GM18868 (cell line): ENCODE results near the gene JAZF1.

ENCODE experiments used
- ATAC-seq: cut with Tn5 transposase; IDR thresholded peaks from one replicate; pipeline ENCODE4 v1.9.1; 2021; ENCODE audit warnings: mild to moderate bottlenecking, moderate library complexity; ENCODE audit not compliant: unreplicated experiment

JAZF1 gene

DNA sequence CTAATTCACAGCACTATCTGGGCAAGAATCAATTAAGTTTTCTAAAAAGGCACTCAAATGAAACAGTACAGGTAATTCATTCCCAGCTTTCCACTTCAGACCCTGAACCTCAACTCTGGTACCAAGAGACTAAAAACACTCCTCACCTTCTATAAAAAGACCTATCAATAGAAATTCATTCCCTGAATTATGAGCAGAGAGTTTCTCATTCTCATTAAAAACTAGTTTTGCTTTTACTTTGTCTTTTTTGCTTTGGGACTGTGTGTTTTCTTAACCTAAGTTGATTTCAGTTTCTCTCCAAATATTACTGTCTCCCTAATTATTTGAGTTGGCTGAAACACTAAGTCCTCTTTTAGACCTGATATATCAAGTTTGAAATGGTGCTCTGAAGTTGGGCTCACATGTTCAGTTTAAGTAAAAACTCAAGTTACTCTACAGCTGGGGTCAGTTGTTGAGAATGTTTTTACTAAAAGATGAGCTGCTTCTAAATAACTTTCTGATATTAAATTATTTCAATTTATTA is 189.5 kb downstream of the JAZF1 start:
- no peak for ATAC-seq

DNA sequence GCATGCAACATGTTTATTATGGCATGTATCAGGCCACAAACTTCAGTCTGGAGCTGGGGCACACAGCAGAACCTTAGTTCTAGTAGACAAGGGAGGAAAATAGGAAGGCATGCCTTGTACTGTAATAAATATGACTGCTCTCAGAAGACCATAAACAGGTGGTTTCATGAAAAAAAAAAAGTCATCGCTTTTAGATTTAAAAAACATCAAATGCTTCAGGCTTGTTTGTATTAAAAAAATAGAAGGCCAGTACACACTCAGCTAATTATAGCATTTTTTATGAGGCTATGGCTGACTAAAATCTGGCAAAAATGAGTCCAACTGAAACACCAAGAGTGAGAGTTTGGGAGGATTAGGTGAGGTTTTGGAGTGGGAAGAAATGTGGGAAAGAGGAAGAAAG is 204.1 kb downstream of the JAZF1 start:
- ATAC-seq: no peak

DNA sequence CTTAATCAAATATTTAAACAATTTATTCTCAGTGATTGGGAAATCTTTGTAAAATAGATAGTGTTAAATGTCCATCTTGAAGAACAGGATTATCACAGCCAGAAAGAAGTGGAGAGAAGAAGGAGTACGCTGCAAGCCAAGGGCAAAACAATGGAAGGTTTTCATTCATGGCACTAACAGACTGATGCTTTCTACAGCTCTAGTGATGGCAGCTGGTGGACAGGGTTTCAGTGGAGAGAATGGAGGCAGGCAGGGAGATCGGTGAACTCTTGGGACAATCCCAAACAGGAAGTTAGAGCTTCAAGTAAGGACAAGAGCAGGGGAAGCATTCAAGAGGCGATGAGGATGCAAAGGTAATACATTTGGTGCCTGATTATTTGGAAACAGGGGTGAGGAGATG is 207.0 kb downstream of the JAZF1 start:
- ATAC-seq: no peak

DNA sequence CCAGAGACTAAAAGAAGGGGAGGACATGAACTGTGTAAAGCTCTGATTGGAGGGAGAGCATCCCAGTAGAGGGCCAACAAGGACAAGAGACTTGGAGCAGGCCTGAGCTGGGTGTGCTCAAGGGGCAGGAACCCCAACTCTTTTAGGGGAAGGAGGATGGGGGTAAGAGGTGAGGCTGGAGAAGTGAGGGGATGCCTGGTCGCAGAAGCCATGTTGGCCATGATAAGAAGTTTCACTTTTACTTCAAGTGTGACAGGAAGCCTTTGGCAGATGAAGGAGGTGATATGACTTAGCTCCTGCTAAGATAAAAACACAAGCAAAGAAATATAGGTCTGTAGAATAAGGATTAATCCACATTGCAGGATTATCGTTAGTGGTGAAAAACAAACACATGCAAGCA is 208.3 kb downstream of the JAZF1 start:
- ATAC-seq: no peak

DNA sequence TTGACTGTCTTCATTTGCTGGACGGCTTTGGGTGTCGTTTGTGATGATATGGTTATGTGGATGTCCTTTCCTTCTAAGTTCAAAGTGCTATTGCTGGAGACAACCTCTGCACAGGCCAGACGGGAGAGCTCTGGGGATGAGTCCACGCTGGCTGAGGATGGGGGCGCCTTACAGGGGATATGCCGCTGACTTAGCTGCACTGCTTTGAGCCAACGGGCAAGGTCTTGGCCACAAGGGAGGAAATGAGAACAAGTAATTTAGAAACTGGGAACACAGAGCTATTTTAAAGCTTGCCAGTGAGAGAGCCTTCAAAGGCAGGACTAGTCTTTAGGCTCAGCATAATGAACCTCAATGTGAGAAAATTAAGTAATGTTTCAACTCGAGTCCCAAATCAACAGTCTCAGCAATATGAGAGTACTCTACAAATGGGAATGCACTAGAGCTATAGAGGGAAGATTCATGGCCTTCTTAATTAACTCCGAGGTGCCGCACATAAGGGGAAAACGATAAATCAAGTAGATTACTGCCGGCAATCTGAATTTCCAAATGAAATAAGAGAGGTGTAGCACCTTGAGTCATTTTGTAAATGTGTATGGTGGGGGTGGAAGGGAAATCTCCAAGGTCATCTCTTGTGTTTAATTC is 209.3 kb downstream of the JAZF1 start:
- no peak for ATAC-seq

DNA sequence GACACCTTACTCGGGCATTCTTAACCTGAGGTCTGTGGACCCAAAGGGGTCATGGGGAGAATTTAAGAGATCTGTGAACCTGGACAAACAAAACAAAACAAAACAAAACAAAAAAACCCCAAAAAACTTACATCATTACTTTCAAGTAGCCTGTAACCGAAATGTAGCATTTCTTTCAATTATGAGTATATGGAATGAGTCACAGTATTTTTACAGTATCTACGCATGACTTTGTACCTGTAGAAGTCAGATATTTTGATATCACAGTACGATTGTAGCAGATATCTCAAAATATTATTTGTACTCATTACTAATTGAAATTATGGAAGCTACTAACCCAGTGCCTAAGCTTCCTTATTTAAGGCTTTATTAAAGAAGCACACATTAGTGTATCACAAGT is 210.2 kb downstream of the JAZF1 start:
- ATAC-seq: no peak

DNA sequence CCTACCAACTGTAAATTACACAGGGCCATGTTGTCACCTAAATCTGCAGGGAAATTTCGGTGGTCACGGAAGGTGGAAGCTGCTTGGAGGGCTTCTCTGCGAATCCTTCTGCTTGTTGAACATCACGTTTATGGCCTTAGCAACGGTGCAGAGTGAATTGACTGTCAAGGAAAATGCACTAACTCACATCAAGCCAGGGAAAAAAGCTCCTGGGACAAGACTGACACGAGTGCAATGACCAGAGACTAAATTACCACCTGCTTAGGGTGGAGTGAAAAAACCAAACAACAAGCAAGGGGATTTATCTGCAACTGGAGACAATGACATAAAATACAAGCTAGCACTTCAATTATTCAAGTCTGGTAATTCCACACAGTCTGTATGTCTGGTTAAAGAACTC is 211.2 kb downstream of the JAZF1 start:
- no peak for ATAC-seq

DNA sequence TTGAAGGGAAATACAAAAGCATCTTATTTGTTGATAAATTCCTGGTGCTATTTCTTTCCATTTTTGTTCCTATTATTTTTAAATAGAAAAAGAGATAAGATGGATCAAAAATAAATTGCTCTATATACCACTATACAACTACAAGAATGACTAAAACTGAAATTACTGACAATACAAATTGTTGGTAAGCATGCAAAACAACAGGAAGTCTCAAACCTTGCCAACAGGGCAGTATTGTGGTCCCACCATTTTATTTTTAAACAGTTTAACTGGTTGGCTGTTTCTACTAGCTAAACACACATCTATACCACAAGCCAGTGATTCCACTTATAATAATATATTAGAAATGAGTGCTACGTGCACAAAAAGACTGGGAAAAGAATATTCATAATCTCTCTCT is 213.0 kb downstream of the JAZF1 start:
- ATAC-seq: no peak

DNA sequence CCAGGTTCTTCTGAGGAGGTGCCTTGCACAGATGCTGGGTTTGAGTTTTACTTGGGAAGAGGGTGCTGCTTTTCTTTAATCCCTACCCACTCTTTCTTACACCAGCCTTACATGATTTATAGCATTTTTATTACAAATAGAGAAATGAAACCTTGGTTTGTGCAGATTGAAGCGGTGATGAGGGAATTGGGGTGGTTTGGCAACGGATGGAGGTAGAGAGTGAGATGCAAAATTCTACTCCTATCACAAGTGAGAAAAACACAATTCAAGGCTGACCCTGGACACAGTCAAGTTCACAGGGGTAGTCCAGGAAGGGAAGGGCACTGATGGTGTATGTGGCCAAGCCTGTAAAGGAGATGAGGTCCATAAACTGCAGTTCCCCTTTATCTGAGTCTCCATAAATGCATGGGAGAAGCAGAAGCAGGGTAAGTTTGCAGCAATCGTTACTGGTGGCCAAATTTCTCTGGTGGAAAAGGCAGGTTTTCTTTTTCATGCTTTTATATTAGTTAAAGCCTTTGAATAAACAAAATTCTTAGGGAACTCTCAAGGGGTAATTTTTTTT is 214.3 kb downstream of the JAZF1 start:
- no peak for ATAC-seq

DNA sequence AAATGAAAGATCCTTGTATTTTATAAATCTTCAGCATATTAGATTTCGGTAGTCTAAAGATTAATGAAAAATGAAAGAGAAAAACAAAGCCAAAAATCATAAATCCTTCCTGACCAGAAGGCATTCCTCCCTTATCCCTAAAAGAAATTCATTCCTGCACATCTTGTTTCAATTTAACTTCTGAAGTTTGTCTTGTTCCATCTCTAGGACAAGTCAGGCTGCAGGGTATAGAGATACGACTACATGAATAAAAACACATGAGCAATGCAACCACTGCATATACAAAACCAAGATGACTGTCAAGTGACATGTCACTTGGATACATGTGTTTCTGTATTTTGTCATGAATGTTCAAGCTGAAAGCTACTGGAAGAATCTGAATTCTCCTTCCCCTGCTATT is 214.9 kb downstream of the JAZF1 start:
- no peak for ATAC-seq

DNA sequence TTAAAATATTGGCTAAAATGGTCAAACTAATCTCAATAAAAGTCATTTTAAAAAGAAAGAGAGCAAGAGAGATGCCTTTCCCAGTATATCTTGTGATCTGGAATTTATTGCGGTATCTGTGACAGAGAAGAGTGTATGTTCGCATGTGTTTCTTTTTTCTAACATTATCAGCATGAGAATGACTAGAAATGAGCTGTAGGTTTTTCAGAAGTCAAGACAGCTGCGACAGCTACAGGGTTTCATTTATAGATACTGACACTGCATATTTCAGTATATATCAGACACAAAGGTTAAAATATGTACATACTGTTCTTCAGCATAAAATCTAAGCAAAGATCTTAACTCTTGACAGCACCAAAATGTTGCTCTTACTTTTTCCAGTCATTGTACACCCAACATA is 215.8 kb downstream of the JAZF1 start:
- no peak for ATAC-seq

DNA sequence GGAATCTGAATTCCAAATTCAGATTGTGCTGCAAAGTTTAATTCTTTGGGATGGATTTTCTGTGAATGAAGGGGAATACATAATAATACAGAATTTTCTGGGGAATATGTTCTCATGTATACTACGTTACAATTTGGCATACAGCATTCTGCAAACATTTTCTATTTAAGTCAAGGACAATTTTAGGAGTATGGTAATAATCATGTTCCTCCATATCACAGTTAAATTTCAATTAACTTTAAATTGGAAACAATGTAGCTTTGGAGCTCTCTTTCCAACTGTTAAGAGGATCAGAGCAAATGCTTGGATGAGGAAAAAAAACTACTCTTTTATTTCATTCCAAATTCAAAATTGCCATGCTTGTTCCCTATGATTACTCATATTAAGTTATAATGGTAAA is 217.5 kb downstream of the JAZF1 start:
- ATAC-seq: no peak

DNA sequence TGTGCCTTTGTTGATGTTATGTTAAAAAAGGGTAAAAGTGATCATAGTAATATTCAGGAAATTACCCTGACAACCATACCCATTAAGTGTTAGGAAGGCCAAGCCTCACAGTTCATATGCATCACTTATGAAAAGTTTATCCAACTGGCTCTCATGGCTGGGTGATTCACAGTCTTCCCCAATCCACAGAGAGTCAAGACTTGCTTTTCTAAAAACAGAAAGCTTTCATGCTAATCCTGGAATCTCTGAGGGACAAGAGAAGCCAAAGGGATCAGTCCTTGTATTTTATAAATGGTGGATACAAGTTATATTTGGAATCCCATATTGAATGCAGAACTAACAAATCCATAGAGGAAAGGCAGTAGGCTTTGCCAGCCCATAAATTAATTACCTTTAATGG is 218.3 kb downstream of the JAZF1 start:
- ATAC-seq: no peak

DNA sequence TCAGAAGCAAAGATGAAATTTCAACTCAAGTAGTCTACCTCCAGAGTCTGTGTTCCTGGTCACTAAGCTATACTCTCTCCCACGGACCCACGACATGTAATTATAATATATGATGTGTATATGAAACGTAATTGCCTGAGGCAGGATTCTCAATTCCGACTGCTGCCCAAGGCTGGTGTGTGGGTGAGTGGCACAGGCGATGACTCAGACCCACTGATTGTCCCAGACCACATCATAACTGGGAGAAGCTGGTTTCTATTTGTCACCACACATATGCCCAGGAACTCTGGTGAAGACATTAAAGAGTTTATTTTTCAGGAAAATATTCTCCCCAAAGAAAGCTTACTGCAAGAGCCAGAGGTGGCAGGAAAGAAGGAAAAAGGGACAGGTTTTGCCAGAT is 219.3 kb downstream of the JAZF1 start:
- ATAC-seq: no peak

DNA sequence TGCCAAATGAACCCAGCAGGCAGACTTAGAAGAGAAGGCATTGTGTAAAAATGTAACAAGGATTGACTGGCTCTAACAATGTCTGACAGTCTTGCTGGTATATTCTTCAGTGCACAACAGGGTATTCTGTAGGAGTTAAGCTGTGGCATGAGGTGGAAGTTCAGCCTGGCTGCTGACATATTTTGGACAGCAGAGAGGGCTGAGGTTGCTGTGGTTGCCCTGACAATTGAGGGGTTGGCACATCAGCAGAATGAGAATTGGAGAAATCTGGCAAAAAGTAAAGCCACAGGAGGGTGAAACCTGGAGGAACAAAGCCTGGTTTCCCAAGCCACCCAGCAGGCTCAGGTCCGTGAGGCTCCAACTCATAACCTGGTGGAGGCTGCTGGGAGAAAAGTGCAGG is 220.2 kb downstream of the JAZF1 start:
- no peak for ATAC-seq

DNA sequence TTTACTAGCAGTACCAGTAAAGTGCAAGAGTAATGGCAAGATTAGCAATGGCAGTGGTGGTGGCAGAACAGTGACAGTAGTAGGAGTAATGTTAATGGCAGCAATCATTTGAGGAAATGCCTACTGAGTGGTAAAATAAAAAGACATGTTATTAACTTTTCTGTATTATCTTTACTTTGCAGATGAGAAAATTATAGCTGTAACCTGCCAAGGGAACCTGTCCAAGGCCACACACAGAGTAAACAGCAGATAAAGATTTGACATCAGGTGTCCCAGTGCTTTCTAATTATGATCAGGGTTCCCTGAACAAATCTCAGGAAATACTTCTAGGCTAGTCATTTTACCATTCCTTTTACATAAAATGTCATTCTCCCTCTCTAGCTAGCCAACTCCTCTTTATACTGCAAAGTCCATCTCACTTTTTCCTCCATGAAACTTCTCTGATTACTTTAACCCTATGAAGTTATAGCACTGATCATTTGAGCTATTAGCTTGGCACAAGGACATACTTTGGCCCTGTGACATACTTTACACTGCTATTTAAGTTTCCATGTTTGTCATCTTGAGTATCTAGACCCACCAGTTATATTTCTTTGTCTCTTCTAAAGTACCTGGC is 221.6 kb downstream of the JAZF1 start:
- no peak for ATAC-seq

DNA sequence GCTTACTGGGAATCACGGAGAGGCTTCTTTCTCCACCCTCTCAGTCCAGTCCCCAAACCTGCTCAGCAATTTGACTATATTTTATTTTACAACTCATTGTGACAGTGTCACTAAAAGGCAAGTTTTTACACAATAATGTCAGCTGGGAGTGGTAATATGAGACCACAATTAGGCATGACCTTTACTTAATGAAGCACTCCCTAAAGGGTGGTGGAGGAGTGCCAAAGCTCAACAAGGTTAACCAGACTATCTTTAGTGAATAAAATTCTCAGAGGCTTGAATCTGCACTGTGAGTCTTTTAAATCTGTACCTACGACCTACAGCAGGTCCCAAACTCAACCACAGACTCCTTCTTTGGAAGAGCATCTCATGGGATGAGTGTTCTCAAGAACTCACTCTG is 225.0 kb downstream of the JAZF1 start:
- ATAC-seq: no peak

DNA sequence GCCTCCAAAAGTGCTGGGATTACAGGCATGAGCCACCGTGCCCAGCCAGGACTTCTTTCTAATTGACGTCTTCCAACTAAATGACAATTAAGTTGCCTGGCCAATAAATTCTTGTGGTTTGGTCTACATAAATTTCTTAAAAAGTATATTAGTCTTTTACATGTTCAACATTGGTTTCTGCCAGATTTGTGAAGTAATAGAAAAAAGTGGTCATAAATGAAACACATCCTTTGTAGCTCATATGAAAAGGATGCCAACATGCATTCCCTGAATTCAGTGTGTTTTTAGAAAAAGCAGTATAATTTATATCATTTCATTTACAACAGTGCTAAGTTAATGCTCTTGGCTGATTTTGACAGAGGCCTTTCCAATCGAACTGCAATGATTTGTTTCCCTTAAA is 225.6 kb downstream of the JAZF1 start:
- no peak for ATAC-seq

DNA sequence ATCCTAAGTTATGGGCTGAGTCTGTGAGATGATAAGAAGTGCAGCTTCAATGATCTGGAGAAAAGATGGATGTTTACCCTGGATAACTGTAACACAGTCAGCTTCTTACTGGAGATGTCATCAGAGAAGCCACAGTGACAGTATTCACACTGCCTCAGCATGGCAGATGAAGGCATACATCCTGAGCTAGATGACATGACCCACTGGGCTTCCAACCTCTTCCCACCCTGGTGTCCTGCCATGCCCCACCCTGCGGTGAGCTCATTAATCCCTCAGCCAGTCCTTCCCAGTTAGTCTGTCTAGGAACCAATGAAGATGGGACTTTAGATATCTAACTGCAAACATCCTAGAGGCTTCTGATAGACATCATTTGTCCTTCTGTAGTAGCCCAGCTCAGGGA is 226.8 kb downstream of the JAZF1 start:
- no peak for ATAC-seq

DNA sequence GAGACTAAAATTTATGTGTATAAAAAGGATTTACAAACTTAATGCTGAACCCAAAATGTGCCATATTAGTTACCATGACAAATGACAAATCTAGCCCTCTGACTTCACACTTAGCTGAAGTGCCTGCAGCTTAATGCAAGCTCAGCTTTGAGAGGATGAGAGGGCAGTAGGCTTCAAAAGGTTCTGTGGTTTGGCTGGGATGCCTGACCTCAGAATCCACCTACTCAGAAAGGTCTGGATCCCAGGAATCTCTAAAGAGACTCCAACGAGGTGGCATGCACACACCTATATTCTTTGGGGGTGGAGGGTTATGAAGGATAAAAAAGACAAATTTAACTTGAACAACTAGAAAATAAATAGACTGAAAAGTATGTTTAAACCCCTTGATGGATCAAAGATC is 227.2 kb downstream of the JAZF1 start:
- no peak for ATAC-seq

DNA sequence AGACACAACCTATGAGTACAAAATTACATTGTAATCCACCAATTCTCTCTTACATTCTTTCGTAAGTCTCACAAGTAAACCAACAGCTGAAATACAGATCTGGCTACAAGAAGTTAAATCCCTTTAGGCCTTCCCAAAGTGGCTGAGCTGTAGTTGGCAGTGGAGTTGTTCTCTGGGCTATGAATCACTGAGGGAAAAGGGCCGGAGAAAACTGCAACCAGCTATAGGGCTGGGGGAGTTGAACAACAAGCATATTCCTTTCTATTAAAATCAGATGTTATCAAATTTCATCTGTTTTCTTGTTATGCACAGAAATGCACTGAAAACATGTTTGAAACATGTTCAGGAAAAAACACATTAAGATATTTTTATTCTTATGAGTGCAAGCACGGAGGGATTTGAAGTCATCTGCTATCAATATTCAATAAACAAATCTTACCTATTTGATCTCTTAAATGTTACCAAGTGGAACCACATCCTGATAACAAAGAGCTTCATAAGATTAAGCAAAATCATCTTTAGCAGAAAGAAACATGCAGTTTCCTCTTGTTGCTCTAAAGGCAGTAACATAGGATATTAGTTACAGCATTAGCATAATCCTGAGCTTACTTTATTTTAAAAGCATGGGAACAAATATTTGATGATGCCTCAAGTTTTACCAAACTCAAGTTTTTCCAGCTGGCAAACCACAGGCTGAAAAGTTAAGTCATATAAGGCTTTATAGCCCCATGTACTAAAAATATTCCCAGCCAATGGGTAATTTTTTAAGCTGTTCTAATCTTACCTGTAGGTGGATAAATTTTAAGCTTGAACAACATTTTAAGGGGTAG is 227.9 kb downstream of the JAZF1 start:
- no peak for ATAC-seq

DNA sequence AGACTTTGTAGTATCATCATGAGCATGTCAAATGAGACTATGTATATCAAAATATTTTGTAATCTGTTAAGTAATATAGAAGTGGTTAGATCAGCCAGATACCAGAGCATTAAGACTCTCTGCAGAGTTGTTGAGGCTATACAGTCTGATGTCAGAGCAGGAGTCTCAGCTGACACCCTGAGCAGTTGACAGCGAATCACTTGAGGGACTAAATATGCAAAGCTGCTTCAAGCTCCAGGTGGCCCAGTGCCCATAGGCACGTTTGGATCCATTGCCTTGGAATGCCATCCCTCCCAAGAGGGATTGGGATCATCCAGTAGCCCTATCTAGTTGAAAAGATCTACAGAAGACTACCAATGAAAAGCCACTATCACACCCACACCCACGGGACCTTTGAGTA is 230.5 kb downstream of the JAZF1 start:
- no peak for ATAC-seq
